ENCODE measurements around the gene HAAO. TPM values are rescaled to one million over a fixed set of nuclear protein-coding genes. Genes with fewer than 3 reads are reported as not detected.
"Not testable (repeated sequence)": the region's sequence is repeated elsewhere in the genome, so short reads cannot be mapped to it uniquely, and the experiment has no call there.

Gene HAAO
- total and polyA plus RNA-seq, 9 donors = 6.2 to 33.0 (median 26.1) TPM

GRCh38 chr2:42838133-42838532 is 45.8 kb upstream of the HAAO start:
- WGBS, 3 donors = 92% methylated on average over 5 of the region's 5 CpGs
- H3K27me3 ChIP-seq = no peaks in the 10 kb centered on the region
- H3K36me3 ChIP-seq = no peaks in the 10 kb centered on the region
- H3K27ac ChIP-seq = no peak overlapping the region
- no peaks in the 10 kb centered on the region for H3K9me3 ChIP-seq
- peak in 2 of 5 donors; percentile 7 to 9 for DNase-seq
- intact Hi-C loops (cut with DNase I) = loop anchor here in 1 of 4 donors (10.0 kb wide), 1 partner anchor 87 kb away; no protein-coding TSS in a partner anchor
- H3K4me3 ChIP-seq = no peak overlapping the region
- peaks cover 21% of the 10 kb centered on the region for H3K4me1 ChIP-seq (ENCODE audit: insufficient read depth)
- TF ChIP-seq, protein P1, sequence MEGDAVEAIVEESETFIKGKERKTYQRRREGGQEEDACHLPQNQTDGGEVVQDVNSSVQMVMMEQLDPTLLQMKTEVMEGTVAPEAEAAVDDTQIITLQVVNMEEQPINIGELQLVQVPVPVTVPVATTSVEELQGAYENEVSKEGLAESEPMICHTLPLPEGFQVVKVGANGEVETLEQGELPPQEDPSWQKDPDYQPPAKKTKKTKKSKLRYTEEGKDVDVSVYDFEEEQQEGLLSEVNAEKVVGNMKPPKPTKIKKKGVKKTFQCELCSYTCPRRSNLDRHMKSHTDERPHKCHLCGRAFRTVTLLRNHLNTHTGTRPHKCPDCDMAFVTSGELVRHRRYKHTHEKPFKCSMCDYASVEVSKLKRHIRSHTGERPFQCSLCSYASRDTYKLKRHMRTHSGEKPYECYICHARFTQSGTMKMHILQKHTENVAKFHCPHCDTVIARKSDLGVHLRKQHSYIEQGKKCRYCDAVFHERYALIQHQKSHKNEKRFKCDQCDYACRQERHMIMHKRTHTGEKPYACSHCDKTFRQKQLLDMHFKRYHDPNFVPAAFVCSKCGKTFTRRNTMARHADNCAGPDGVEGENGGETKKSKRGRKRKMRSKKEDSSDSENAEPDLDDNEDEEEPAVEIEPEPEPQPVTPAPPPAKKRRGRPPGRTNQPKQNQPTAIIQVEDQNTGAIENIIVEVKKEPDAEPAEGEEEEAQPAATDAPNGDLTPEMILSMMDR (IDR thresholded peaks at IDR 0.05) = no peak
- TF ChIP-seq EP300 (IDR thresholded peaks at IDR 0.05) (no peak), POLR2A (IDR thresholded peaks at IDR 0.05) (no peak)

DNA sequence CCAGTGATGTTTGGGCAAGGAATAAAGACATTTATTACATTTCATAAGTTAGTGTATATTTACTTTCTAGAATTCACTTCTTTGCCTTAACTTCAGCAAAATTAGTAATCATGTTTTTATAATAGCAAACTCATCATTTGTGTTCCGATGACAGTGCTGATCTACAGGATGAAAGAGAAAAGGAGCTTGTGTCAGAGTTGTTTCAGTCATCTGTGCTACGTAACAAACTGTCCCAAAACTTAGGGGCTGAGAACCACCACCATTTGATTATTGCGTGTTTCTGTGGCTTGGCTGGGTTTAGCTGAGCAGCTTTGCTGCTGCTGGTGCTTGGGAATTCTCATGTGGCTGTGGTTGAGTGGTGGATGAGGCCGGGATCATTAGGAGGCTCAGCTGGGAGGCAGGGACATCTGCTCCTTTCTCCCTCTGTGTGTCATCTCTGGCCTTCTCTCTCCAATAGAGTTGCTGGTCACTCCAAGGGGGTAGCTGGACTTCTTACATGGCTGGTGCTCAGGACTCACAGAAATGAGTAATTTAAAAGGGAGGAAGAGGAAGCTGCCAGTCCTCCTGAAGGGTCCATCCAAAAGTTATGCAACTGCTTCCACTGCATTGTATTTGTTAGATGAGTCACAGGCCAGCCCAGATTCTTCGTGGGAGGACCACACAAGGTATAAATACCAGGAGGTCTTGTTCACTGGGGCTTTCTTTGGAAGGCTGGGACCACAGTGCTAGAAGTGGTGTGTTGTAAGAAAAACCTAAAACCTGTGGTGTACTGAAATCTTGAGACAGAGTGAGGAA is 43.4 kb upstream of the HAAO start:
- Histone ChIP-seq H3K36me3 (no peaks in the 10 kb centered on the region), H3K4me3 (no peak overlapping the region), H3K4me1 (ENCODE audit: insufficient read depth) (peaks cover 8% of the 10 kb centered on the region), H3K9me3 (no peaks in the 10 kb centered on the region), H3K27me3 (no peaks in the 10 kb centered on the region), H3K27ac (peak overlapping the region in 1 of 2 donors; percentile 35)
- TF ChIP-seq EP300 (IDR thresholded peaks at IDR 0.05) (no peak), POLR2A (IDR thresholded peaks at IDR 0.05) (no peak)
- TF ChIP-seq, protein P1 (IDR thresholded peaks at IDR 0.05) = no peak
- 70 to 76% (median 73%) methylated on average over 5 of the region's 5 CpGs for WGBS, 3 donors
- intact Hi-C loops (cut with DNase I) = loop anchor here in 1 of 4 donors (10.0 kb wide), 1 partner anchor 89 kb away; no protein-coding TSS in a partner anchor
- DNase-seq = peak in 3 of 5 donors; percentile 17 to 74 (median 56)

DNA sequence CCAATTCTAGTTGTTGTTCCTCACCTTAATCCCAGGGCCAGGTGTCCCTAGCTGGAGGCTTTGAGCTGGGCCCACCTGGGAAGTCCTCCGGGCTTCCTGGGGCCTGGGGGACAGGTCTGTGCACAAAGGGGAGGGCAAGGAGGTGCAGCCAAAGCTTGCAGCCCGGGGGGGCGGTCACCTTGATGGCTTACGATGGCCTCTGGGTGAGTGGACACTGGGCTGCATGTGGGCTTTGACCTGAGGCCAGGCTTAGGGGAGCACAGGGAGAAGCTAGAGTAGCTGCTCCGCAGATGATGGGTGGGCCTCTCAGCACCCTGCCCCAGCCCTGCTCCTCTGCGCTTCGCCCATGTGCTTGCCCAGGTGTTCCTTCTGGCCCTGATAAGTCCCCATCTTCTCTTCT is 41.8 kb upstream of the HAAO start:
- H3K4me1 ChIP-seq (ENCODE audit: insufficient read depth) = peaks cover 9% of the 10 kb centered on the region
- H3K4me3 ChIP-seq = no peak overlapping the region
- 97 to 99% (median 99%) methylated on average over 7 of the region's 7 CpGs for WGBS, 3 donors
- no peaks in the 10 kb centered on the region for H3K9me3 ChIP-seq
- H3K36me3 ChIP-seq = no peaks in the 10 kb centered on the region
- H3K27me3 ChIP-seq = no peaks in the 10 kb centered on the region
- no peak overlapping the region for H3K27ac ChIP-seq
- no peak for TF ChIP-seq EP300 (IDR thresholded peaks at IDR 0.05)
- TF ChIP-seq, protein P1 (IDR thresholded peaks at IDR 0.05) = no peak
- TF ChIP-seq POLR2A (IDR thresholded peaks at IDR 0.05) = no peak
- peak in 3 of 5 donors; percentile 8 to 21 (median 16) for DNase-seq
- intact Hi-C loops (cut with DNase I) = loop anchor here in 2 of 4 donors (5.0 to 10.0 kb wide), 3 partner anchors 91 to 648 kb away; no protein-coding TSS in a partner anchor

DNA sequence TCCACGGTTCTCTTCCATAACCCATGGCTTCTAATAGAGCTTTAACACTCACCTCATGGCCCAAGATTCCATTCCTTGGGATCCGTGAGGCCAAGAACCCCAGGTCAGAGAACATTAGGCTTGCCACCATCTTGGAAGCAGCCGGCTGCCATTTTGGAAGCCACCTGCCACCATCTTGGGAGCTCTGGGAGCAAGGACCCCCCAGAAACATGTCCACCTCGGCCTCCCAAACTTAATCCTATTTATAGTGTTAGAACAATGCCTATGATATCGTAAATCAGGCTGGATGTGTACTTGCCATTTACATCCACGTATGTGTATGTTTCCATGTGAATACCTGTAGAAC is 39.9 kb upstream of the HAAO start:
- Histone ChIP-seq H3K9me3 (no peaks in the 10 kb centered on the region), H3K4me3 (no peak overlapping the region), H3K27ac (no peak overlapping the region), H3K36me3 (no peaks in the 10 kb centered on the region), H3K27me3 (no peaks in the 10 kb centered on the region), H3K4me1 (ENCODE audit: insufficient read depth) (peaks cover 17% of the 10 kb centered on the region)
- intact Hi-C loops (cut with DNase I) = loop anchor here in 2 of 4 donors (5.0 to 10.0 kb wide), 3 partner anchors 93 to 650 kb away; no protein-coding TSS in a partner anchor
- no peak for DNase-seq
- 77 to 89% (median 81%) methylated on average over 6 of the region's 6 CpGs for WGBS, 3 donors
- TF ChIP-seq EP300 (IDR thresholded peaks at IDR 0.05) (no peak), POLR2A (IDR thresholded peaks at IDR 0.05) (no peak)
- TF ChIP-seq, protein P1 (IDR thresholded peaks at IDR 0.05) = no peak

DNA sequence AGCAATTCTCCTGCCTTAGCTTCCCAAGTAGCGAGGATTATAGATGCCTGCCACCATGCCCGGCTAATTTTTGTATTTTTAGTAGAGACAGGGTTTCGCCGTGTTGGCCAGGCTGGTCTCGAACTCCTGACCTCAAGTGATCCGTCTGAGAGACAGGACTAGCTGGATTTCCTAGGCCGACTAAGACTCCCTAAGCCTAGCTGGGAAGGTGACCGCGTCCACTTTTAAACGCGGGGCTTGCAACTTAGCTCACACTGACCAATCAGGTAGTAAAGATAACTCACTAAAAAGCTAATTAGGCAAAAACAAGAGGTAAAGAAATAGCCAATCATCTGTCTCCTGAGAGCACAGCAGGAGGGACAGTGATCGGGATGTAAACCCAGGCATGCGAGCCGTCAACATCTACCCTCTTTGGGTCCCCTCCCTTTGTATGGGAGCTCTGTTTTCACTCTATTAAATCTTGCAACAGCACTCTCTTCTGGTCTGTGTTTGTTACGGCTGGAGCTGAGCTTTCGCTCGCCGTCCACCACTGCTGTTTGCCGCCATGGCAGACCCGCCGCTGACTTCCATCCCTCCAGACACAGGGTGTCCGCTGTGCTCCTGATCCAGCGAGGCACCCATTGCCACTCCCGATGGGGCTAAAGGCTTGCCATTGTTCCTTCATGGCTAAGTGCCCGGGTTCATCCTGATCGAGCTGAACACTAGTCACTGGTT is 39.3 kb upstream of the HAAO start:
- peak in 3 of 5 donors; percentile 5 to 16 (median 16) for DNase-seq
- not testable (repeated sequence) for H3K36me3 ChIP-seq, H3K9me3 ChIP-seq, H3K27ac ChIP-seq, H3K27me3 ChIP-seq, H3K4me3 ChIP-seq
- H3K4me1 ChIP-seq (ENCODE audit: insufficient read depth) = peaks cover 17% of the 10 kb centered on the region
- 93 to 97% (median 93%) methylated on average over 26 of the region's 26 CpGs for WGBS, 3 donors
- intact Hi-C loops (cut with DNase I) = loop anchor here in 2 of 4 donors (5.0 to 10.0 kb wide), 3 partner anchors 93 to 651 kb away; no protein-coding TSS in a partner anchor

Data from ovary (tissue), 9 donors.